Measurements from ENCODE around the gene COX7A2. TPM values are rescaled to one million over a fixed set of nuclear protein-coding genes. Genes with fewer than 3 reads are reported as not detected.

COX7A2 gene
- total and polyA plus RNA-seq, 2 of the 13 experiments (the other 11 are each of a cell fraction or from before 2014, with no cell fraction given) = 407 to 556 TPM

- TF ChIP-seq ZSCAN20 (CRISPR knock-in tag; IDR thresholded peaks at IDR 0.05; ENCODE audit: borderline replicate concordance) (no peak), NFE2L2 (IDR thresholded peaks at IDR 0.05; ENCODE audit: low read length) (no peak), SMC3 (IDR thresholded peaks at IDR 0.05; ENCODE audit: low read length) (peak; percentile 59), PCBP1 (IDR thresholded peaks at IDR 0.05; ENCODE audit: borderline replicate concordance, low read depth, low read length) (no peak), SRSF4 (IDR thresholded peaks at IDR 0.05; ENCODE audit: low read depth, low read length, poor library complexity, severe bottlenecking) (no peak), RAD21 (CRISPR knock-in tag; IDR thresholded peaks at IDR 0.05) (peak; percentile 26; the same call in 1 of the 2 replicates)
These were observed 23.2 kb upstream of the COX7A2 start (continued) for GRCh38 chr6:75266716-75267291.

- Histone ChIP-seq H3K27me3 (ENCODE audit: control insufficient read depth in 1 of 2, insufficient read depth in 2 of 2, low read length in 2 of 2) (no peaks in the 10 kb centered on the region), H3K4me3 (replicated peaks in 1 of 3; ENCODE audit: insufficient read depth in 1 of 3, low read depth in 2 of 3, low read length in 3 of 3) (no peak overlapping the region), H3K4me1 (ENCODE audit: insufficient read depth, low read length) (no peaks in the 10 kb centered on the region), H3K4me2 (ENCODE audit: low read depth, low read length) (no peak overlapping the region), H3K27ac (ENCODE audit: extremely low read length, insufficient read depth, low read length) (no peak overlapping the region), H4K20me1 (ENCODE audit: insufficient read depth, low read length) (no peaks in the 10 kb centered on the region), H3K9ac (ENCODE audit: insufficient read depth, low read depth, low read length) (no peak overlapping the region), H3K9me3 (ENCODE audit: low read length) (no peaks in the 10 kb centered on the region), H3K36me3 (replicated peaks in 1 of 2; ENCODE audit: control insufficient read depth in 1 of 2, insufficient read depth in 2 of 2, low read length in 2 of 2) (peaks cover 3 to 34% of the 10 kb centered on the region in 2 experiments; a peak in 4 of 5 replicates), H3K79me2 (ENCODE audit: insufficient read depth, low read length) (peaks cover 14% of the 10 kb centered on the region), H2AFZ (ENCODE audit: low read length) (no peak overlapping the region)
- CTCF ChIA-PET (ENCODE audit: low intra/inter-chr PET ratio, low total read pairs) = no interaction called here
- ATAC-seq = no peak
- POLR2A ChIA-PET = no interaction called here
- no peak for TF ChIP-seq RAD51 (IDR thresholded peaks at IDR 0.05; ENCODE audit: borderline replicate concordance)
- TF ChIP-seq ASH2L (IDR thresholded peaks at IDR 0.05; ENCODE audit: insufficient read length, low read depth, low read length) = no peak
- TF ChIP-seq FOXJ3 (CRISPR knock-in tag; IDR thresholded peaks at IDR 0.05; ENCODE audit: borderline replicate concordance) = no peak
- no peak for TF ChIP-seq CBFB (CRISPR knock-in tag; IDR thresholded peaks at IDR 0.05)
- no peak for TF ChIP-seq TERF1 (CRISPR knock-in tag; IDR thresholded peaks at IDR 0.05)
- TF ChIP-seq SIN3B (IDR thresholded peaks at IDR 0.05; ENCODE audit: low read length) = no peak
- no peak for TF ChIP-seq KLF11 (CRISPR knock-in tag; IDR thresholded peaks at IDR 0.05)
- peak; percentile 44; the same call in 1 of the 2 replicates for TF ChIP-seq MAFF (IDR thresholded peaks at IDR 0.05; ENCODE audit: low read depth, low read length)
- TF ChIP-seq MAFK (conservative IDR thresholded peaks at IDR 0.05 in 1 of 2, IDR thresholded peaks at IDR 0.05 in 1 of 2; ENCODE audit: low read length in 2 of 2) = peak in 1 of 2 experiments; percentile 45; a peak in 1 of 4 replicates
- intact Hi-C loops (cut with micrococcal nuclease; ENCODE audit: unreplicated experiment) (no loop called here), in situ Hi-C loops (cut with HindIII; ENCODE audit: extremely low pct_ligation_motif_present, low pct_unique_long_range_greater_than_20kb) (no loop called here)
- no TSS peak for BruUV-seq (replicated peaks)
- no peak for DNase-seq (ENCODE audit: low spot score)
- no peak for FAIRE-seq
These were observed 19.8 kb upstream of the COX7A2 start for GRCh38 chr6:75263401-75263750.

Measured in HepG2 (cell line).